ENCODE results near the gene SLC22A31.

Gene SLC22A31

DNA sequence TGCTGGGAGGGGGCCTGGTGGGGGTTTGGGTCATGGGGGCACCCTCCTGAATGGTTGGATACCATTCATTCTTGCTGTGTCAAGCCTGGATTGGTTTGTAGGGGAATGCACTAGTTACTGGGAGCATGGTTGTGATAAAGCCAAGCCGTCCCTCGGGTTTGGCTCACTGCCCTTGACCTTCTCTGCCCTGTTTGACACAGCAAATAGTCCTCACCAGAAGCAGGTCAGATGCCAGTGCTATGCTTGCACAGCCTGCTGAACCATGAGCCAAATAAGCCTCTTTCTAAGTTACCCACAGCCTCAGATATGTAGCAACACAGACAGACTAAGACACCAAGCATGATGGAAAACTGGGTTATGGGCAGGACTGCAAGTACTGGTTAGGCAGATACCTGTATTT lies 31.8 kb upstream of the SLC22A31 start:
- no peaks in the 10 kb centered on the region for H3K9me3 ChIP-seq
- no peak for DNase-seq
- H3K4me1 ChIP-seq = no peaks in the 10 kb centered on the region
- TF ChIP-seq, protein P1, sequence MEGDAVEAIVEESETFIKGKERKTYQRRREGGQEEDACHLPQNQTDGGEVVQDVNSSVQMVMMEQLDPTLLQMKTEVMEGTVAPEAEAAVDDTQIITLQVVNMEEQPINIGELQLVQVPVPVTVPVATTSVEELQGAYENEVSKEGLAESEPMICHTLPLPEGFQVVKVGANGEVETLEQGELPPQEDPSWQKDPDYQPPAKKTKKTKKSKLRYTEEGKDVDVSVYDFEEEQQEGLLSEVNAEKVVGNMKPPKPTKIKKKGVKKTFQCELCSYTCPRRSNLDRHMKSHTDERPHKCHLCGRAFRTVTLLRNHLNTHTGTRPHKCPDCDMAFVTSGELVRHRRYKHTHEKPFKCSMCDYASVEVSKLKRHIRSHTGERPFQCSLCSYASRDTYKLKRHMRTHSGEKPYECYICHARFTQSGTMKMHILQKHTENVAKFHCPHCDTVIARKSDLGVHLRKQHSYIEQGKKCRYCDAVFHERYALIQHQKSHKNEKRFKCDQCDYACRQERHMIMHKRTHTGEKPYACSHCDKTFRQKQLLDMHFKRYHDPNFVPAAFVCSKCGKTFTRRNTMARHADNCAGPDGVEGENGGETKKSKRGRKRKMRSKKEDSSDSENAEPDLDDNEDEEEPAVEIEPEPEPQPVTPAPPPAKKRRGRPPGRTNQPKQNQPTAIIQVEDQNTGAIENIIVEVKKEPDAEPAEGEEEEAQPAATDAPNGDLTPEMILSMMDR (IDR thresholded peaks at IDR 0.05; ENCODE audit: low read depth, low read length) = no peak
- H3K4me3 ChIP-seq (ENCODE audit: low read depth, low read length) = no peak overlapping the region
- peaks cover 38% of the 10 kb centered on the region for H3K36me3 ChIP-seq
- H3K27me3 ChIP-seq = no peaks in the 10 kb centered on the region

DNA sequence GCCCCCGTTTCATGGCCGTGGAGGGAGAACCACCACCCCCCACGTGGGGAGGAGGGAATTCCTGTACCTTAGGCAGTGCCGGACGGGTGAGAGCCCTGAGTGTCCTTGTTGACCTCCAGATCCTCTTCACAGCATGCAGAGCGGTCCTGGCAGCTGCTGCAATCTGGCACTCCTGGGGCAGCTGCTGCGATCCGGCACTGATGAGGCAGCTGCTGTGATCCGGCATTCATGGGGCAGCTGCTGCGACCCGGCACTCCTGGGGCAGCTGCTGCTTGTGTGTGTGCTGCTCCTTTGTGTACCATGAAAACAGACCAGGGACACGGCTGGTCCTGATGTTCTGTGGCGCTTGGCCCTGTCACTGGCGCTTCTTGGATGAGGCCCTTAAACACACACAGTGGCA lies 29.9 kb upstream of the SLC22A31 start:
- Histone ChIP-seq H3K27me3 (no peaks in the 10 kb centered on the region), H3K36me3 (peaks cover 51% of the 10 kb centered on the region), H3K9me3 (no peaks in the 10 kb centered on the region), H3K4me1 (no peaks in the 10 kb centered on the region), H3K4me3 (ENCODE audit: low read depth, low read length) (no peak overlapping the region)
- TF ChIP-seq, protein P1 (IDR thresholded peaks at IDR 0.05; ENCODE audit: low read depth, low read length) = no peak
- no peak for DNase-seq

DNA sequence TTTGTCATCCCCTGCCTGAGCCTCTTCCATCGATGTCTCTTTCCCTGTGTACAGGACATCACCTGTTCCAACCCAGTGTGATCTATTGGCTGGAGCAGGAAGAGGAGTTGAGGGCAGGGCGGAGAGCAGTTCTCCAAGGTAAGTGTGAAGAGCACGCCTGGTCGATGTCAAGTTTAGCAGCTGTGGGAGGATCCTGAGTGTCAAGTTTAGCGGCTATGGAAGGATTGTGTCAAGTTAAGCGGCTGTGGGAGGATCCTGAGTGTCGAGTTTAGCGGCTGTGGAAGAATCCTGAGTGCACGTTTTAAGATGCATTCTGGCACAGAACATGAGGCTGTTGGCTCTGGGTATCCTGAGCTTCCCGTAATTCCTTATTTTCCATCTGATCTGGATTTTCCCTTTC lies 24.3 kb upstream of the SLC22A31 start:
- no peaks in the 10 kb centered on the region for H3K9me3 ChIP-seq
- no peaks in the 10 kb centered on the region for H3K4me1 ChIP-seq
- no peak for DNase-seq
- H3K27me3 ChIP-seq = no peaks in the 10 kb centered on the region
- peaks cover 47% of the 10 kb centered on the region for H3K36me3 ChIP-seq
- TF ChIP-seq, protein P1 (IDR thresholded peaks at IDR 0.05; ENCODE audit: low read depth, low read length) = no peak
- no peak overlapping the region for H3K4me3 ChIP-seq (ENCODE audit: low read depth, low read length)

DNA sequence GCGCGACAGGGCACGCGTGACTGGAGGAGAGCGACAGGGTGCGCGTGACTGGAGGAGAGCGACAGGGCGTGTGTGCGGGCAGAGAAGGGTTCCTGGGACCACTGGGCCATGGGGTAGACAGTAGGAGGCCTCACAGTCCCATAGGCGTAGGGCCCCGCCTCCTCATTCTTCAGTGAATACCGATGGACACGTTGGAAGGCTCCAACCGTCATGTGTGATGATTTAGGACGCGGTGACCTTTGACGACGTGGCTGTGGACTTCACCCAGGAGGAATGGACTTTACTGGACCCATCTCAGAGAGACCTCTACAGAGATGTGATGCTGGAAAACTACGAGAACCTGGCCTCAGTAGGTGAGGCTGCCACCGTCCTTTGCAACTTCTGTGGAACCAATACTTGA lies 22.6 kb upstream of the SLC22A31 start:
- TF ChIP-seq, protein P1 (IDR thresholded peaks at IDR 0.05; ENCODE audit: low read depth, low read length) = no peak
- H3K4me3 ChIP-seq (ENCODE audit: low read depth, low read length) = no peak overlapping the region
- H3K27me3 ChIP-seq = no peaks in the 10 kb centered on the region
- DNase-seq = no peak
- no peaks in the 10 kb centered on the region for H3K9me3 ChIP-seq
- no peaks in the 10 kb centered on the region for H3K4me1 ChIP-seq
- H3K36me3 ChIP-seq = peaks cover 37% of the 10 kb centered on the region

DNA sequence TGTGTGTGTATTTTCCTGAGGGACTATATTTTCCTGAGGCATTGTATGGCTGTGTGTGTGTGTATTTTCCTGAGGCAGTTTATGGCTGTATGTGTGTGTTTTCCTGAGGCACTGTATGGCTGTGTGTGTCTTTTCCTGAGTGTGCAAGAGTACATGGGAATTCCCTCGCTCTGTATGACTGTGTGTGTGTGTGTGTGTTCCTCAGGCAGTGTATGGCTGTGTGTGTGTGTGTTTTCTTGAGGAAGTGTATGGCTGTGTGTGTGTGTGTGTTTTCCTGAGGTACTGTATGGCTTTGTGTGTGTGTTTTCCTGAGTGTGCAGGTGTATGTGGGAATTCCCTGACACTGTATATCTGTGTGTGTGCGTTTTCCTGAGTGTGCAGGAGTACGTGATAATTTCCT lies 21.3 kb upstream of the SLC22A31 start:
- peaks cover 24% of the 10 kb centered on the region for H3K36me3 ChIP-seq
- TF ChIP-seq, protein P1 (IDR thresholded peaks at IDR 0.05; ENCODE audit: low read depth, low read length) = no peak
- H3K4me1 ChIP-seq = no peaks in the 10 kb centered on the region
- H3K9me3 ChIP-seq = no peaks in the 10 kb centered on the region
- H3K27me3 ChIP-seq = no peaks in the 10 kb centered on the region
- no peak overlapping the region for H3K4me3 ChIP-seq (ENCODE audit: low read depth, low read length)
- no peak for DNase-seq

DNA sequence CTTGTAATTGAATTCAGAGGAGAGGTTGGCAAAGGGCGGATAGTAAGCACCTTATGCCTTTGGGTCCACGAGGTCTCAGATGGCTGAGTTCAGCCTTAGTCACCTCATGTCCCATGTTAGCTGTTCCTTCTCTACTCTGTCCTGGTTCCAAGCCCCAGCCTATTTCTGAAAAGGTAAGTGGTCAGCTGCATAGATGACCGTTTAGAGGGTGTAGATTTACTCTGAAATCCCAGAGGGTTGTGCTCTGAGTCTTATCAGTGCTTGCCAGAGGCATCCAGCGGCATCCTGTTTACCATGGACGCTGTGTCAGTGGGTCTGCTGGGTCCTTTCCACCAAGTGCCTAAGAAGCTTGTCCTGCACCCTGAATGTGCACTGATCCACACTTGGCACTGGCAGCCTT lies 19.0 kb upstream of the SLC22A31 start:
- no peak overlapping the region for H3K4me3 ChIP-seq (ENCODE audit: low read depth, low read length)
- TF ChIP-seq, protein P1 (IDR thresholded peaks at IDR 0.05; ENCODE audit: low read depth, low read length) = no peak
- peaks cover 16% of the 10 kb centered on the region for H3K36me3 ChIP-seq
- no peaks in the 10 kb centered on the region for H3K4me1 ChIP-seq
- H3K9me3 ChIP-seq = no peaks in the 10 kb centered on the region
- DNase-seq = no peak
- H3K27me3 ChIP-seq = no peaks in the 10 kb centered on the region

Data from BE2C (cell line).